WTC11 (cell line): ENCODE measurements around the gene MICAL3. TPM values are rescaled to one million over a fixed set of nuclear protein-coding genes. Genes with fewer than 3 reads are reported as not detected.

Experiments
- ATAC-seq: fragments of 200-7000 bp; cut with Tn5 transposase; 2 replicates; pipeline ENCODE4 v1.10.0; 2021; ENCODE audit warnings: mild to moderate bottlenecking, moderate library complexity
- CTCF ChIA-PET: fragments of 300-600 bp; sonication (Branson Sonifier 250); formaldehyde crosslinking; loops from one replicate; lab custom pipeline; 2021; ENCODE audit warnings: antibody characterized with exemption; lab: Charles Lee
- POLR2A ChIA-PET: fragments of 350-600 bp; sonication (Branson Sonifier 250); formaldehyde crosslinking; loops from one replicate; lab custom pipeline; 2021; ENCODE audit warnings: antibody characterized with exemption; lab: Charles Lee
- DNase-seq: peaks from one replicate; pipeline ENCODE4 v3.0.0; 2021; ENCODE audit warnings: low spot score
- H3K27ac Mint-ChIP-seq: 2 replicates; pipeline ENCODE4 v1.8.0; 2021; ENCODE audit warnings: mixed read lengths
- H3K27me3 Mint-ChIP-seq: 2 replicates; pipeline ENCODE4 v1.8.0; 2021; ENCODE audit warnings: low read depth, mild to moderate bottlenecking, moderate library complexity, mixed read lengths
- H3K36me3 Mint-ChIP-seq: 2 replicates; pipeline ENCODE4 v1.8.0; 2021; ENCODE audit warnings: mixed read lengths
- H3K4me1 Mint-ChIP-seq: 2 replicates; pipeline ENCODE4 v1.8.0; 2022; ENCODE audit warnings: mixed read lengths
- H3K4me3 Mint-ChIP-seq: 2 replicates; pipeline ENCODE4 v1.8.0; 2021; ENCODE audit warnings: mild to moderate bottlenecking, moderate library complexity, mixed read lengths
- H3K9me3 Mint-ChIP-seq: 2 replicates; pipeline ENCODE4 v1.8.0; 2021; ENCODE audit warnings: mixed read lengths
- ATF2 ChIP-seq: sonication (generic); formaldehyde crosslinking; IDR thresholded peaks from 2 replicates; pipeline ENCODE4 v1.8.1; 2022; ENCODE audit warnings: low read depth, missing genetic modification reagents, borderline replicate concordance
- CREB1 ChIP-seq: sonication (generic); formaldehyde crosslinking; IDR thresholded peaks from 2 replicates; pipeline ENCODE4 v1.8.0; 2023; ENCODE audit warnings: mild to moderate bottlenecking, missing genetic modification reagents
- EMX1 ChIP-seq: fragments of 250-450 bp; sonication (Bioruptor Pico); IDR thresholded peaks from 2 replicates; pipeline ENCODE4 v1.8.0; 2021; ENCODE audit warnings: mild to moderate bottlenecking
- MLX ChIP-seq: sonication (generic); formaldehyde crosslinking; IDR thresholded peaks from 2 replicates; pipeline ENCODE4 v1.8.1; 2023; ENCODE audit warnings: mild to moderate bottlenecking, missing genetic modification reagents, moderate library complexity
- MXD4 ChIP-seq: fragments of 250-450 bp; sonication (Bioruptor Pico); IDR thresholded peaks from 2 replicates; pipeline ENCODE4 v1.8.0; 2021; ENCODE audit warnings: mild to moderate bottlenecking, moderate library complexity, borderline replicate concordance
- PREB ChIP-seq: sonication (generic); formaldehyde crosslinking; IDR thresholded peaks from 2 replicates; pipeline ENCODE4 v1.8.1; 2022; ENCODE audit warnings: mild to moderate bottlenecking, missing genetic modification reagents, moderate library complexity, borderline replicate concordance
- PRRX2 ChIP-seq: fragments of 250-450 bp; sonication (Bioruptor Pico); IDR thresholded peaks from 2 replicates; pipeline ENCODE4 v1.8.0; 2021; ENCODE audit warnings: mild to moderate bottlenecking
- ZBTB21 ChIP-seq: sonication (generic); formaldehyde crosslinking; IDR thresholded peaks from 2 replicates; pipeline ENCODE4 v1.8.1; 2023; ENCODE audit warnings: mild to moderate bottlenecking, missing genetic modification reagents, borderline replicate concordance
- total RNA-seq: library from RNA; stranded (reverse); gene quantifications from 3 replicates; pipeline ENCODE4 v1.2.3, GENCODE V29; 2021
- TF ChIP-seq, protein P1 (sequence below): sonication (generic); formaldehyde crosslinking; IDR thresholded peaks from 2 replicates; pipeline ENCODE4 v1.8.1; 2023; ENCODE audit warnings: mild to moderate bottlenecking, missing genetic modification reagents, borderline replicate concordance
- TF ChIP-seq, protein P2 (sequence below): sonication (generic); formaldehyde crosslinking; IDR thresholded peaks from 2 replicates; pipeline ENCODE4 v1.8.0; 2022; ENCODE audit warnings: mild to moderate bottlenecking, missing genetic modification reagents
- TF ChIP-seq, protein P3 (sequence below): sonication (generic); formaldehyde crosslinking; IDR thresholded peaks from 2 replicates; pipeline ENCODE4 v1.8.0; 2023; ENCODE audit warnings: mild to moderate bottlenecking, missing genetic modification reagents
- TF ChIP-seq, protein P4 (sequence below): sonication (generic); formaldehyde crosslinking; IDR thresholded peaks from 2 replicates; pipeline ENCODE4 v1.8.0; 2022; ENCODE audit warnings: mild to moderate bottlenecking, missing genetic modification reagents

Gene MICAL3
- total RNA-seq, 1 experiment from 2014 or later = 41.2 TPM

- Mint-ChIP-seq H3K36me3 (no peaks in the 10 kb centered on the region; the same call in 1 of the 2 replicates), H3K9me3 (no peaks in the 10 kb centered on the region), H3K4me3 (no peak overlapping the region), H3K4me1 (no peaks in the 10 kb centered on the region), H3K27ac (no peak overlapping the region), H3K27me3 (no peaks in the 10 kb centered on the region; the same call in 1 of the 2 replicates)
- TF ChIP-seq, protein P1, sequence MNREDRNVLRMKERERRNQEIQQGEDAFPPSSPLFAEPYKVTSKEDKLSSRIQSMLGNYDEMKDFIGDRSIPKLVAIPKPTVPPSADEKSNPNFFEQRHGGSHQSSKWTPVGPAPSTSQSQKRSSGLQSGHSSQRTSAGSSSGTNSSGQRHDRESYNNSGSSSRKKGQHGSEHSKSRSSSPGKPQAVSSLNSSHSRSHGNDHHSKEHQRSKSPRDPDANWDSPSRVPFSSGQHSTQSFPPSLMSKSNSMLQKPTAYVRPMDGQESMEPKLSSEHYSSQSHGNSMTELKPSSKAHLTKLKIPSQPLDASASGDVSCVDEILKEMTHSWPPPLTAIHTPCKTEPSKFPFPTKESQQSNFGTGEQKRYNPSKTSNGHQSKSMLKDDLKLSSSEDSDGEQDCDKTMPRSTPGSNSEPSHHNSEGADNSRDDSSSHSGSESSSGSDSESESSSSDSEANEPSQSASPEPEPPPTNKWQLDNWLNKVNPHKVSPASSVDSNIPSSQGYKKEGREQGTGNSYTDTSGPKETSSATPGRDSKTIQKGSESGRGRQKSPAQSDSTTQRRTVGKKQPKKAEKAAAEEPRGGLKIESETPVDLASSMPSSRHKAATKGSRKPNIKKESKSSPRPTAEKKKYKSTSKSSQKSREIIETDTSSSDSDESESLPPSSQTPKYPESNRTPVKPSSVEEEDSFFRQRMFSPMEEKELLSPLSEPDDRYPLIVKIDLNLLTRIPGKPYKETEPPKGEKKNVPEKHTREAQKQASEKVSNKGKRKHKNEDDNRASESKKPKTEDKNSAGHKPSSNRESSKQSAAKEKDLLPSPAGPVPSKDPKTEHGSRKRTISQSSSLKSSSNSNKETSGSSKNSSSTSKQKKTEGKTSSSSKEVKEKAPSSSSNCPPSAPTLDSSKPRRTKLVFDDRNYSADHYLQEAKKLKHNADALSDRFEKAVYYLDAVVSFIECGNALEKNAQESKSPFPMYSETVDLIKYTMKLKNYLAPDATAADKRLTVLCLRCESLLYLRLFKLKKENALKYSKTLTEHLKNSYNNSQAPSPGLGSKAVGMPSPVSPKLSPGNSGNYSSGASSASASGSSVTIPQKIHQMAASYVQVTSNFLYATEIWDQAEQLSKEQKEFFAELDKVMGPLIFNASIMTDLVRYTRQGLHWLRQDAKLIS (CRISPR knock-in tag) = no peak
- TF ChIP-seq, protein P2, sequence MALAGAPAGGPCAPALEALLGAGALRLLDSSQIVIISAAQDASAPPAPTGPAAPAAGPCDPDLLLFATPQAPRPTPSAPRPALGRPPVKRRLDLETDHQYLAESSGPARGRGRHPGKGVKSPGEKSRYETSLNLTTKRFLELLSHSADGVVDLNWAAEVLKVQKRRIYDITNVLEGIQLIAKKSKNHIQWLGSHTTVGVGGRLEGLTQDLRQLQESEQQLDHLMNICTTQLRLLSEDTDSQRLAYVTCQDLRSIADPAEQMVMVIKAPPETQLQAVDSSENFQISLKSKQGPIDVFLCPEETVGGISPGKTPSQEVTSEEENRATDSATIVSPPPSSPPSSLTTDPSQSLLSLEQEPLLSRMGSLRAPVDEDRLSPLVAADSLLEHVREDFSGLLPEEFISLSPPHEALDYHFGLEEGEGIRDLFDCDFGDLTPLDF (CRISPR knock-in tag) = no peak
- TF ChIP-seq PREB = no peak
- TF ChIP-seq PRRX2 = no peak
- TF ChIP-seq ATF2 (CRISPR knock-in tag) = no peak
- no peak for TF ChIP-seq ZBTB21 (CRISPR knock-in tag)
- TF ChIP-seq, protein P3, sequence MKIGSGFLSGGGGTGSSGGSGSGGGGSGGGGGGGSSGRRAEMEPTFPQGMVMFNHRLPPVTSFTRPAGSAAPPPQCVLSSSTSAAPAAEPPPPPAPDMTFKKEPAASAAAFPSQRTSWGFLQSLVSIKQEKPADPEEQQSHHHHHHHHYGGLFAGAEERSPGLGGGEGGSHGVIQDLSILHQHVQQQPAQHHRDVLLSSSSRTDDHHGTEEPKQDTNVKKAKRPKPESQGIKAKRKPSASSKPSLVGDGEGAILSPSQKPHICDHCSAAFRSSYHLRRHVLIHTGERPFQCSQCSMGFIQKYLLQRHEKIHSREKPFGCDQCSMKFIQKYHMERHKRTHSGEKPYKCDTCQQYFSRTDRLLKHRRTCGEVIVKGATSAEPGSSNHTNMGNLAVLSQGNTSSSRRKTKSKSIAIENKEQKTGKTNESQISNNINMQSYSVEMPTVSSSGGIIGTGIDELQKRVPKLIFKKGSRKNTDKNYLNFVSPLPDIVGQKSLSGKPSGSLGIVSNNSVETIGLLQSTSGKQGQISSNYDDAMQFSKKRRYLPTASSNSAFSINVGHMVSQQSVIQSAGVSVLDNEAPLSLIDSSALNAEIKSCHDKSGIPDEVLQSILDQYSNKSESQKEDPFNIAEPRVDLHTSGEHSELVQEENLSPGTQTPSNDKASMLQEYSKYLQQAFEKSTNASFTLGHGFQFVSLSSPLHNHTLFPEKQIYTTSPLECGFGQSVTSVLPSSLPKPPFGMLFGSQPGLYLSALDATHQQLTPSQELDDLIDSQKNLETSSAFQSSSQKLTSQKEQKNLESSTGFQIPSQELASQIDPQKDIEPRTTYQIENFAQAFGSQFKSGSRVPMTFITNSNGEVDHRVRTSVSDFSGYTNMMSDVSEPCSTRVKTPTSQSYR (CRISPR knock-in tag) = no peak
- TF ChIP-seq MXD4 (CRISPR knock-in tag) = no peak
- no peak for TF ChIP-seq CREB1 (CRISPR knock-in tag)
- TF ChIP-seq EMX1 (CRISPR knock-in tag) = no peak
- TF ChIP-seq, protein P4, sequence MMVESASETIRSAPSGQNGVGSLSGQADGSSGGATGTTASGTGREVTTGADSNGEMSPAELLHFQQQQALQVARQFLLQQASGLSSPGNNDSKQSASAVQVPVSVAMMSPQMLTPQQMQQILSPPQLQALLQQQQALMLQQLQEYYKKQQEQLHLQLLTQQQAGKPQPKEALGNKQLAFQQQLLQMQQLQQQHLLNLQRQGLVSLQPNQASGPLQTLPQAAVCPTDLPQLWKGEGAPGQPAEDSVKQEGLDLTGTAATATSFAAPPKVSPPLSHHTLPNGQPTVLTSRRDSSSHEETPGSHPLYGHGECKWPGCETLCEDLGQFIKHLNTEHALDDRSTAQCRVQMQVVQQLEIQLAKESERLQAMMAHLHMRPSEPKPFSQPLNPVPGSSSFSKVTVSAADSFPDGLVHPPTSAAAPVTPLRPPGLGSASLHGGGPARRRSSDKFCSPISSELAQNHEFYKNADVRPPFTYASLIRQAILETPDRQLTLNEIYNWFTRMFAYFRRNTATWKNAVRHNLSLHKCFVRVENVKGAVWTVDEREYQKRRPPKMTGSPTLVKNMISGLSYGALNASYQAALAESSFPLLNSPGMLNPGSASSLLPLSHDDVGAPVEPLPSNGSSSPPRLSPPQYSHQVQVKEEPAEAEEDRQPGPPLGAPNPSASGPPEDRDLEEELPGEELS = no peak
- TF ChIP-seq MLX (CRISPR knock-in tag) = no peak
- ChIA-PET POLR2A (no interaction called here), CTCF (interaction anchor here (0.9 to 4.5 kb wide), 7 partner anchors 43 to 247 kb away, joined by 3 to 77 read pairs (median 4); partner anchors contain the start of gene PEX26)
- no peak for ATAC-seq
- DNase-seq = no peak
These were observed 195.8 kb downstream of the MICAL3 start for GRCh38 chr22:17828502-17829080.
